Neural cell (in vitro differentiated cells): Measurements from ENCODE around the gene LSAMP. TPM values are rescaled to one million over a fixed set of nuclear protein-coding genes. Genes with fewer than 3 reads are reported as not detected.

ENCODE experiments used
- H2AFZ ChIP-seq: fragments of 200-600, 300-800 bp; sonication (generic), shearing (Covaris generic); 2 replicates; pipeline ENCODE4 v1.6.0; 2014; ENCODE audit warnings: low read depth, mild to moderate bottlenecking, antibody characterized with exemption, low read length, moderate library complexity
- H3F3A ChIP-seq: fragments of 200-600 bp; shearing (Covaris generic); 2 replicates; pipeline ENCODE4 v1.6.1; 2016; ENCODE audit warnings: mild to moderate bottlenecking, moderate library complexity, mixed read lengths, antibody characterized with exemption, low read length; ENCODE audit not compliant: insufficient read depth, poor library complexity, severe bottlenecking
- H3K27ac ChIP-seq: fragments of 200-600, 300-800 bp; sonication (generic), shearing (Covaris generic); 2 replicates; pipeline ENCODE4 v1.5.1; 2014; ENCODE audit warnings: mild to moderate bottlenecking, low read length, moderate library complexity
- H3K27me3 ChIP-seq: fragments of 300-800, 200-600 bp; sonication (generic), shearing (Covaris generic); 2 replicates; pipeline ENCODE4 v1.6.0; 2014; ENCODE audit warnings: mild to moderate bottlenecking, low read depth, low read length, moderate library complexity; ENCODE audit not compliant: insufficient read depth
- H3K36me3 ChIP-seq: fragments of 300-800, 200-600 bp; sonication (generic), shearing (Covaris generic); 2 replicates; pipeline ENCODE4 v1.5.1; 2014; ENCODE audit warnings: mild to moderate bottlenecking, antibody characterized with exemption, low read length, moderate library complexity; ENCODE audit not compliant: insufficient read depth
- H3K4me2 ChIP-seq: fragments of 300-800, 200-600 bp; sonication (generic), shearing (Covaris generic); 2 replicates; pipeline ENCODE4 v1.6.0; 2014; ENCODE audit warnings: mild to moderate bottlenecking, low read length
- H3K4me3 ChIP-seq: fragments of 300-800, 200-600 bp; sonication (generic), shearing (Covaris generic); 2 replicates; pipeline ENCODE4 v1.5.1; 2014; ENCODE audit warnings: mild to moderate bottlenecking, low read length, moderate library complexity
- H3K79me2 ChIP-seq: fragments of 200-600 bp; shearing (Covaris generic); replicated peaks from 2 replicates; pipeline ENCODE4 v1.6.0; 2014; ENCODE audit warnings: mild to moderate bottlenecking, low read length, moderate library complexity; ENCODE audit not compliant: insufficient read depth
- H3K9ac ChIP-seq: fragments of 300-800, 200-600 bp; sonication (generic), shearing (Covaris generic); 2 replicates; pipeline ENCODE4 v1.6.1; 2016; ENCODE audit warnings: mild to moderate bottlenecking, low read length, mixed read lengths
- H3K9me2 ChIP-seq: fragments of 200-600 bp; shearing (Covaris generic); 2 replicates; pipeline ENCODE4 v1.6.1; 2016; ENCODE audit warnings: mild to moderate bottlenecking, low read length, mixed read lengths; ENCODE audit not compliant: insufficient read depth
- H3K9me3 ChIP-seq: fragments of 200-600, 300-800 bp; sonication (generic), shearing (Covaris generic); 2 replicates; pipeline ENCODE4 v1.6.1; 2016; ENCODE audit warnings: mild to moderate bottlenecking, mixed run types, low read length, moderate library complexity, mixed read lengths
- H4K20me1 ChIP-seq: fragments of 200-600 bp; shearing (Covaris generic); 2 replicates; pipeline ENCODE4 v1.6.1; 2016; ENCODE audit warnings: mild to moderate bottlenecking, mixed run types; ENCODE audit not compliant: insufficient read depth
- EP300 ChIP-seq: fragments of 450-650 bp; conservative IDR thresholded peaks from 2 replicates; pipeline ENCODE4 v1.6.1; 2014; ENCODE audit warnings: antibody characterized with exemption, mild to moderate bottlenecking, moderate library complexity; ENCODE audit not compliant: poor library complexity, severe bottlenecking
- EZH2 ChIP-seq: fragments of 200-600, 300-800 bp; shearing (Covaris generic), sonication (generic); IDR thresholded peaks from 2 replicates; pipeline ENCODE4 v1.6.1; 2014; ENCODE audit warnings: antibody characterized with exemption, low read length, borderline replicate concordance, mild to moderate bottlenecking; ENCODE audit not compliant: insufficient read depth, poor library complexity, severe bottlenecking
- MXI1 ChIP-seq: fragments of 450-650 bp; conservative IDR thresholded peaks from 2 replicates; pipeline ENCODE4 v1.6.1; 2014; ENCODE audit warnings: antibody characterized with exemption, mild to moderate bottlenecking; ENCODE audit not compliant: poor library complexity, severe bottlenecking
- POLR2AphosphoS5 ChIP-seq: IDR thresholded peaks from 2 replicates; pipeline ENCODE4 v1.6.1; 2012
- RAD21 ChIP-seq: fragments of 450-650 bp; conservative IDR thresholded peaks from 2 replicates; pipeline ENCODE4 v1.6.1; 2014; ENCODE audit warnings: antibody characterized with exemption, mild to moderate bottlenecking, moderate library complexity
- SMC3 ChIP-seq: fragments of 450-650 bp; conservative IDR thresholded peaks from 2 replicates; pipeline ENCODE4 v1.6.1; 2014; ENCODE audit warnings: antibody characterized with exemption, mild to moderate bottlenecking, moderate library complexity; ENCODE audit not compliant: poor library complexity
- TAF1 ChIP-seq: IDR thresholded peaks from 2 replicates; pipeline ENCODE4 v1.6.1; 2012; ENCODE audit warnings: low read depth
- polyA plus RNA-seq: library from polyadenylated mRNA; depleted of rRNA; stranded (reverse); fragments of >200 nt; gene quantifications from 2 replicates; pipeline ENCODE4 v1.2.3, GENCODE V29; 2014
- TF ChIP-seq, protein P1 (sequence below): fragments of 450-650 bp; IDR thresholded peaks from 2 replicates; pipeline ENCODE4 v1.5.1; 2014; ENCODE audit warnings: antibody characterized with exemption, mild to moderate bottlenecking, moderate library complexity; ENCODE audit not compliant: poor library complexity, severe bottlenecking
- TF ChIP-seq, protein P2 (sequence below): IDR thresholded peaks from 2 replicates; pipeline ENCODE4 v1.6.1; 2012; ENCODE audit warnings: borderline replicate concordance

The LSAMP gene
- polyA plus RNA-seq, 1 donor from 2014 or later: 93.6 TPM

DNA sequence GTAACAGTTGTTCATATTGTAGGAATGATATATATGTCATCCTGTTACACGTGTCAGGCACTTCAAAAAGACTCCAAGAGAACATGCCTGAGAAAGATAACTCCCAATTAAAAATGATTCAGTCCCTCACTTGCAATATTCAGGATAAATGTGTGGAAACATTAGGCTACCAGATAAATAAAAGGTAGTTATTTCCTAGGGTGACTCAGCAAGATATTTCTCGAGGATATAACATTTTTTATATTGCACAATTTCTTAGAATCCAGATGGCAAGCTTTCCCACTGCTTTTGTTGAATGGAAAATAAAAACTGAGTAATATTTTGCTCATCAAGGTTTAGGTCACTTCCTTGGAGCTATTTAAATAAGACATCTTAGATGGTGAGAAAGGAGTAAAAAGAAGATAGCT, 640.6 kb downstream of the LSAMP start:
- H3K27ac ChIP-seq: no peak overlapping the region
- no peaks in the 10 kb centered on the region for H4K20me1 ChIP-seq
- no peaks in the 10 kb centered on the region for H3F3A ChIP-seq
- no peak overlapping the region for H3K4me3 ChIP-seq
- no peaks in the 10 kb centered on the region for H3K79me2 ChIP-seq
- no peaks in the 10 kb centered on the region for H3K9me3 ChIP-seq
- no peaks in the 10 kb centered on the region for H3K27me3 ChIP-seq
- H3K9ac ChIP-seq: no peak overlapping the region
- no peaks in the 10 kb centered on the region for H3K9me2 ChIP-seq
- H3K4me2 ChIP-seq: no peak overlapping the region
- H3K36me3 ChIP-seq: no peaks in the 10 kb centered on the region
- TF ChIP-seq TAF1 (no peak), MXI1 (no peak), EZH2 (no peak), RAD21 (no peak)
- TF ChIP-seq, protein P1, sequence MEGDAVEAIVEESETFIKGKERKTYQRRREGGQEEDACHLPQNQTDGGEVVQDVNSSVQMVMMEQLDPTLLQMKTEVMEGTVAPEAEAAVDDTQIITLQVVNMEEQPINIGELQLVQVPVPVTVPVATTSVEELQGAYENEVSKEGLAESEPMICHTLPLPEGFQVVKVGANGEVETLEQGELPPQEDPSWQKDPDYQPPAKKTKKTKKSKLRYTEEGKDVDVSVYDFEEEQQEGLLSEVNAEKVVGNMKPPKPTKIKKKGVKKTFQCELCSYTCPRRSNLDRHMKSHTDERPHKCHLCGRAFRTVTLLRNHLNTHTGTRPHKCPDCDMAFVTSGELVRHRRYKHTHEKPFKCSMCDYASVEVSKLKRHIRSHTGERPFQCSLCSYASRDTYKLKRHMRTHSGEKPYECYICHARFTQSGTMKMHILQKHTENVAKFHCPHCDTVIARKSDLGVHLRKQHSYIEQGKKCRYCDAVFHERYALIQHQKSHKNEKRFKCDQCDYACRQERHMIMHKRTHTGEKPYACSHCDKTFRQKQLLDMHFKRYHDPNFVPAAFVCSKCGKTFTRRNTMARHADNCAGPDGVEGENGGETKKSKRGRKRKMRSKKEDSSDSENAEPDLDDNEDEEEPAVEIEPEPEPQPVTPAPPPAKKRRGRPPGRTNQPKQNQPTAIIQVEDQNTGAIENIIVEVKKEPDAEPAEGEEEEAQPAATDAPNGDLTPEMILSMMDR: no peak
- H2AFZ ChIP-seq: no peak overlapping the region

- H3K4me2 ChIP-seq: no peak overlapping the region
- no peaks in the 10 kb centered on the region for H3K9me2 ChIP-seq
- H4K20me1 ChIP-seq: no peaks in the 10 kb centered on the region
- no peak overlapping the region for H3K4me3 ChIP-seq
- no peak overlapping the region for H3K27ac ChIP-seq
- H3K27me3 ChIP-seq: no peaks in the 10 kb centered on the region
- no peaks in the 10 kb centered on the region for H3F3A ChIP-seq
- no peak overlapping the region for H2AFZ ChIP-seq
- TF ChIP-seq EP300 (no peak), TAF1 (no peak), POLR2AphosphoS5 (no peak), SMC3 (no peak), RAD21 (no peak), EZH2 (no peak), MXI1 (no peak)
- TF ChIP-seq, protein P1: no peak
- TF ChIP-seq, protein P2, sequence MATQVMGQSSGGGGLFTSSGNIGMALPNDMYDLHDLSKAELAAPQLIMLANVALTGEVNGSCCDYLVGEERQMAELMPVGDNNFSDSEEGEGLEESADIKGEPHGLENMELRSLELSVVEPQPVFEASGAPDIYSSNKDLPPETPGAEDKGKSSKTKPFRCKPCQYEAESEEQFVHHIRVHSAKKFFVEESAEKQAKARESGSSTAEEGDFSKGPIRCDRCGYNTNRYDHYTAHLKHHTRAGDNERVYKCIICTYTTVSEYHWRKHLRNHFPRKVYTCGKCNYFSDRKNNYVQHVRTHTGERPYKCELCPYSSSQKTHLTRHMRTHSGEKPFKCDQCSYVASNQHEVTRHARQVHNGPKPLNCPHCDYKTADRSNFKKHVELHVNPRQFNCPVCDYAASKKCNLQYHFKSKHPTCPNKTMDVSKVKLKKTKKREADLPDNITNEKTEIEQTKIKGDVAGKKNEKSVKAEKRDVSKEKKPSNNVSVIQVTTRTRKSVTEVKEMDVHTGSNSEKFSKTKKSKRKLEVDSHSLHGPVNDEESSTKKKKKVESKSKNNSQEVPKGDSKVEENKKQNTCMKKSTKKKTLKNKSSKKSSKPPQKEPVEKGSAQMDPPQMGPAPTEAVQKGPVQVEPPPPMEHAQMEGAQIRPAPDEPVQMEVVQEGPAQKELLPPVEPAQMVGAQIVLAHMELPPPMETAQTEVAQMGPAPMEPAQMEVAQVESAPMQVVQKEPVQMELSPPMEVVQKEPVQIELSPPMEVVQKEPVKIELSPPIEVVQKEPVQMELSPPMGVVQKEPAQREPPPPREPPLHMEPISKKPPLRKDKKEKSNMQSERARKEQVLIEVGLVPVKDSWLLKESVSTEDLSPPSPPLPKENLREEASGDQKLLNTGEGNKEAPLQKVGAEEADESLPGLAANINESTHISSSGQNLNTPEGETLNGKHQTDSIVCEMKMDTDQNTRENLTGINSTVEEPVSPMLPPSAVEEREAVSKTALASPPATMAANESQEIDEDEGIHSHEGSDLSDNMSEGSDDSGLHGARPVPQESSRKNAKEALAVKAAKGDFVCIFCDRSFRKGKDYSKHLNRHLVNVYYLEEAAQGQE: no peak
- H3K9me3 ChIP-seq: no peaks in the 10 kb centered on the region
- H3K79me2 ChIP-seq: no peaks in the 10 kb centered on the region
- H3K9ac ChIP-seq: no peak overlapping the region
- H3K36me3 ChIP-seq: no peaks in the 10 kb centered on the region
Measured at GRCh38 chr3:115804200-115804599, 641.1 kb downstream of the LSAMP start.
